Activated CD4-positive, alpha-beta T cell treated with anti-CD3 and anti-CD28 coated beads, Interleukin-2, Interleukin-4, amounts not matched to agents 100 ng/mL and 50 ng/mL, durations not matched to agents 16 hours and 8 hours (primary cell): Measurements from ENCODE around the gene TMEM229B.

Source experiments
- DNase-seq: peaks from one replicate; pipeline ENCODE4 v3.0.0-alpha.2; 2020; ENCODE audit warnings: low spot score

The TMEM229B gene

DNA sequence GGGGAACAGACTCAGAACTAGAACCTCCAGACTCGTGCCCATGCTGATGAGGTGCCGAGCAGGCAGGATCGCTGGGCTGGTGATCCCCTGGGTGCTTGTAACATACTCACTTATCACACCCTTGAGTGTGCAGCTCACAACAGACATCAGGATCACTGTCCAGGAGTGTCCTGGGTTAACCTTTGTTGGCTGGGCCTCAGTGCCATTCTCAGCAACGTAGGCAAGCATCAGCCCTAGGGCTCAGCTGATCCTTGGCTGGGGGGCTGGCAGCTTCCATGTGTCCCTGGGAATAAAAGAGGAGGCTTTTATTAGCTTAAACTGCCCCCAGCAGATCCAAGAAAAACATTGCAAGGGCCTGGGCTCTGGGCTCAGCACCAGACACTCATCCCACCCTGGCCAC lies 1.6 kb downstream of the TMEM229B start:
- no peak for DNase-seq

DNA sequence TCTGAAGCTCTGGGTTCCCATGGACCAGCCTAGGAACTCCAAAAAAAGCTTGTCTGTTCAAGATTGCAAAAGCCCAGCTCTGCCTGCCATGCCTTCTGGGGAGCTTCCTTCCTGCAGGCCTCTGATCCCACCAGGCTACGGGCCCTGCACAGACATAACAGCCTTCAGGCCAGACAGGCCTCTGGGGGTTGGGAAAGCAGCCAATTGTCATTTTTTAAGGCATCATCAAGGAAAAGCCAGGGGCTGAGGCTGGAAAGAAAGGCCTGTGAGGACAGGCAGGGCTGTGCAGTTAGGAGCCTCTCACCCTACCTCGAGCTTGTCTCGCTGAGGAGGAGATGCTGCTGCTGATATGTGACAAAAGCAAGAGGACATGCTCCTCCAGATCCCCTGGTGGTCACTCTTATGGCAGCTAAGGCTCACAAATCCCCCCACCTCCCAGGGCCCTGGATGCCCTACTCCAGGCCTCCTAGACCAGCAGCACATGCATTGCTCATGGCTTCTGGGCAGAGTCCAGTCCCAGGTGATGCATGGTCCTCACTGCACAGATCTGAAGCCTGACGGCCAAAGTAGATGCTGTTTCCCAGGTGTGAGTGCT lies 2.9 kb downstream of the TMEM229B start:
- DNase-seq = no peak

DNA sequence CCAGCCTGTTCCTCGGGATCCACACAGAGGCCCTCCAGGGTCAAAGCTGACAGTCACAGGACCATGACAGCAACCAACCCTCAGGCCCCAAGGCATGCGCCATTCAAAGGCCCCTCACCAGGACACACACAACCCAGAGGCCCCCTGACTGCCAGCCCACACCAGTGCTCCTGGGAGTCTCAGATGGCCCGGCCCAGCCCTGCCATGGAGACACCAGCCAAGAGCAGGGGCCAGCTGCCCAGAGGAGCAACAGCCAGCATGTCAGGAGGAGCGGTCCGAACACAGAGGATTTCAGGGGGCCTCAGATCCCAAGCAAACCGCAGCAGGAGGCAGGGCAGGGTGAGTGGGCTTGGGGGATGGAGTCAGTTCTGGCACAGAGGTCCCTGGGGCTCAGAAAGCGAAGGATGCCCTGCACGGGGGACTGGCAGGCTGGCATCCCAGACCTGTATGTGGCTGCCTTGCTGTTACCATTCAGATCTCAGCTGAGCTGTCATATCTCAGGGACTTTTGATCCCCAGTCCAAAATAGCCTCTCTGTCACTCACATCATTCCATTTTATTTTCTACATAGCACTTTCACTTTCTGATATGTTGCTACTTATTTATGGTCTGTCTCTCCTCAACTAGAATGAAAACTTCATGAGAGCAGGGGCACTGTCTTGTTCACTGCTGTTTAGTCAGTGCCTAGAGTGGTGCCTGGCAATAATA lies 4.8 kb downstream of the TMEM229B start:
- DNase-seq = no peak

DNA sequence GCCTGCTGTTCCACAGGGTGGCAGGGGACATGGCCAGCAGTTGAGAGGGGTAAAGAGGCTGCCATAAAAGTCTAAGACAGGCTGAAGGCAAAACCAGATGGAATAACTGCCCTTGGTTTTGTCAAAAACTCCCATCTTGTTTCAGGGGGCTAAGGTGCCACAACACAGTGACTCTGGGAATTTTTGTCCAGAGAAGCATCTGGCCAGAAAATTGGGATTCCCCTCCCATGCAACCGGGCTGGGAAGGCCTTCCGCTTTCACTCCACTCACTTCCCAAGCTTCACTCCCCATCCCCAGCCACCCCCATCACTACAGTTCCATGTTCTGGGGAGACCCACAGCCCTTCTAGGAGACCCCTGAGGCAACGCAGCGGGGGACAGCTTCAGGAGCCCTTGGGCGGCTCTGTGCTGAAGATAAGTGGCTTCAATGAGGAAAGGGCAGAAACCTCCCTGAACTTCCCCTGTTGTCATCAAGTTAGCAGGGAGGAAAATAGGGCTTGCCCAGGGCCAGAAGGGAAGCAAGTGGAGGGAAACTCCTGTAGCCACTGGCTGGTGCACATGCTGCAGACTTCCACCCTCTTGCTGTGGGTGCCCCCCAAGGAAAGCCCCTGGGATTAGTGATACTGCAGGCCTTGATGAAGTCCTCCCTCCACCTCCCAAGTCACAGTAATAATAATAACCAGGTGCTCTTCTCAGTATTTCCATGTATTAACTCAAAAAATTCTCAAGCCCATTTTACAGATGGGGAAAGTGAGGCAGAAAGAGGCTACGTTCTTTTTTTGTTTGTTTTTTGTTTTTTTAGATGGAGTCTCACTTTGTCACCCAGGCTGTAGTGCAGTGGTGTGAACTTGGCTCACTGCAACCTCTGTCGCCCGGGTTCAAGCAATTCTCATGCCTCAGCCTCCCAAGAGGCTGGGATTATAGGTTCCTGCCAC lies 6.0 kb downstream of the TMEM229B start:
- no peak for DNase-seq

DNA sequence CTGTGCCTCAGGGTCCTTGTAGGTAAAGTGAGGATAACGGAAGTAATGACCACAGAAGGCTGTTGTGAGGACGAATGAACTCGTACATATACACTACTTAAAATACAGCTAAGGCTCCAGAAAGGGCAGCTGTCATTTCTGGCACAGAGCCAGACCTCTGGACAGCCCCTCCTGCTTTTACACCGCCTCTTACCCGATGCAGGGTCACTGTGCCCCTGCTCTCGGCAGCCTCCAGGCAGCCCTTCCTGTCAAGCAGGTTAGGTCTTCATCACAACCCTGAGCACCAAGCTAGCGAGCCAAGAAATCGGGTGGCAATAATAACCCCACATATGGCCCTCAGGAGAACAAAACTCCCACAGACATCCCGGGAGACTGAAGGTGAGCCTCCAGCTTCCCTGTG lies 8.5 kb downstream of the TMEM229B start:
- DNase-seq = no peak

DNA sequence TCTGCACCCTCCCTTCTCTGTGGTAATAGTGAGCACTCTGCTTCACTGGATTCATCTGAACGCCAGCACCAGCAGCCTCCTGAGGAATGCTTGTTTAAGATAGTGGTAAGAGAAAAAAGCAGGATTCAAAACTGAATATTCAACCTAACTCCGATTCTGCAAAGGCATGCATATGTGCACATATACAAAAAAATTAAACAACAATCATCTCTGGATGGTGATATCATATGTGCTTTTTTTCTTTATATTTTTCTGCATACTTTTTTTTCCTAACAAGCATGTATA lies 9.8 kb downstream of the TMEM229B start:
- no peak for DNase-seq

DNA sequence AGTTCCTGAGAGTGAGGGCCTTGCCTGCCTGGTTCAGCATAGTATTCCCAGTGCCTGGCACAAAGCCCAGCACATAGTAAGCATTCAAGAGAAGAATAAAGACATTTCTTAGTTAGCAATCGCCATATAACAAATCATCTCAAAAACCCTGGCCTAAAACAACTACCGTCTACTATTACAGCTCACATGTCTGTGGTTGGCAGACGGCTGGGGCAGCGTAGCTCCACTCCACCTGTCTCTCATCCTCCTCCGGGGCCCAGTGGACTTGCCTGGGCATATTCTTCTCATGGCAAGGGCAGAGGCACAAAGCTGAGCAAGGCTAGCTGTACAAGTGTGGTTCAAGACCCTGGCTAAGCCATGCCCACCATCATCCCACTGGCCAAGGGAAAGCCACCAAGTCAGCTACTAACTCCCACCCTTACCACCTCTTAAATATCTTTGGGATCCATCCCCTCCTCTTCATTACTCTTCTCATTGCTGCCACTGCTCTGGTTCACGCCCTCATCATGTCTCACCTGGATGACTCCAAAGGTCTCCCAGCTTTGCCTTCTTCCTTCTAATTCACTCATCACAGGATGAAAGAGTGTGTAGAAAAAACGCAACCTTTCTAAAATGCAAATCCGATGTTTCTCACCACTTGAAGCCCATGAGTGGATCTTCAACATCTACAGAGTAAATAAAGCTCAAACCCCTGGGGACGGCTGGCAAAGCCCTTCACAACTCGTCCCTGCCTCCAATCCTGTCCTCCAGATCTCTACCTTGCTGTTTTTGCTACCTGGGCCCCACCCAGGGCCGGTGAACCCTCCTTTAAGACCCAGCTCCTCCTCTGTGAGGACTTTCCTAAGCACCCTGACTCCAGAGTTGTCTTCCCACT lies 10.4 kb downstream of the TMEM229B start:
- DNase-seq = no peak

DNA sequence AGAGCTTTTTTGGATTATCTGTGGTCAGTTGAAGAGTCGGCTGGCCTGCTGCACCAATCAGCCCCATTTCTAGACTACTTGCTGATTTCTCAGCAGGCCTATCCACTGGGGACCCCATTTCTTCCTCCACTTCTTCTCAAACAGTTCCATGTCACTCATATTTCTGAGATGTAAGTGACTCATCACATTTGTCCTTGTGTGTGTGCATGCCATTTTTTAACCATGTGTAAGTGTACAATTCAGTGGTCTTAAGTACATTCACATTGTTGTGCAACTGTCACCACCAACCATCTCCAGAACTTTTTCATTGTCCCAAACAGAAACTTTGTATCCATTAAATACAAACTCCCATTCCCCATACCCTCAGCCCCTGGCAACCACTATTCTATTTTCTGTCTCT lies 14.2 kb downstream of the TMEM229B start:
- no peak for DNase-seq

DNA sequence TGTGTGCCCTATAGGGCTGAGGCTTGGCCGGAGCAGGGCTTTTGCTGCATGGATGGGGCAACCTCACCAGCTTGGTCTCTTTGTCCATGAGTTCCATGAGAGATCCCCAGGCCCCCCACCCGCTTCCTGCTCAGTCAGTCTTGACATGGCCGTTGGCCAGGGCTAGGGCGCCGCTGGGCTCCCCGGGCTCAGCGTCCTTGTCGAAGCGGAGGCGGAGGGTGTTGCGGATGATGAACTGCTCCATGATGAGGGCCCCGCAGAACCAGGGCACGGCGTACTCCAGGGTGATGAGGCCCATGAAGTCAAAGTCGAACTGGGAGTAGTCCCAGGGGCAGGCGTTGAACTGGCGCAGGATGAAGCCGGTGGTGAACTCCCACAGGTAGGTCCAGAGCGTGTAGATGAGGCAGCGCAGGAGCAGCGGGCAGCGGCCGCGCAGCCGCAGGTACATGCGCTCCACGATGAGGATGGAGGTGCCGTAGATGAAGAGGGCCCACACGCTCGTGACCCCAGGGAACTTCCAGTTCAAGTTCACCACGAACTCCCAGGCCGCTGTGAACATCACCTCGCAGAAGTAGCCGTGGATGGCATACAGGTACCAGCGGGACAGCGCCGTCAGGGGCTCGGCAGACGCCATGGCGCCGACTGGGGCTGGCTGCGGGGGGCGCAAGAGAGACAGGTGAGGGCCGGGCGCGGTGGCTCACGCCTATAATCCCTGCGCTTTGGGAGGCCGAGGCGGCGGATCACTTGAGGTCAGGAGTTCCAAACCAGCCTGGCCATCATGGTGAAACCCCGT lies 15.0 kb downstream of the TMEM229B start:
- DNase-seq = no peak

DNA sequence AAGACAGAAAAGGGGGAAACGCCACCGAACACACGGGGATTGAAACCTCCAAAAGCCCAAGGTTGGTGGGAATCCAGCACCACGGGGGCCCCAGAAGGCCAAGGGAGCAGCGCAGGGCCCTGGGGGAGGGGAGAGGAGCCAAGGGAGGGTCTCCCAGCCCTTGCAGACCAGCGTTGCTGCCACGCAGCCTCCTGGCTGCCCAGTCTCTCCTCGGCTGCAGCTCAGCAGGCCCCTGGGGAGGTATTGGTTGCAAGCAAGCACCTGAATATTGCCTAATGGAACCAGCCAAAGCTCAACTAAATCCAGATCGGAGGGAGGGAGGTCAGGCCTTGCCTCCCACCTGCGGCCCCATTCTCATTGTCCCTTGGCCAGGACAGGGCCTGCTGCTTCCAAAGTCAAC lies 15.8 kb downstream of the TMEM229B start:
- DNase-seq = no peak

DNA sequence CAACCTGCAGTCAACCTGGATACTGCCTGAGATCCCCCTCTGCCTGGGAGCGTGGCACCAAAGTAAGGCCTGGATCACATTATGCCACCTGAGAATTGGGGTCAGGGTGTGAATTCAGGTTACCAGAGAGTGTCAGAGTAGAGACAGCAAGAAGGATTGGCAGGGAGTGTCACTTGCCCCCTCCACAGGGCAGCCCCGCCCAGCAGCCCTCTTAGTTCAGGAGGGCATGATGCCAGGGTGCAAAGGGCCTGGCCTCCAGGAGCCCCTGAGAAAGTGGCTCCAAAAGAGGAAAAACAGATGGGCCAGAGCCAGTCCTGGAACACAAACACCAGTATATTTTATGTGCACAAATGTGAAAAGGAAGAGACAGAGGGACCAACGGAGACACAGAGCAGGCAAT lies 18.6 kb downstream of the TMEM229B start:
- no peak for DNase-seq

DNA sequence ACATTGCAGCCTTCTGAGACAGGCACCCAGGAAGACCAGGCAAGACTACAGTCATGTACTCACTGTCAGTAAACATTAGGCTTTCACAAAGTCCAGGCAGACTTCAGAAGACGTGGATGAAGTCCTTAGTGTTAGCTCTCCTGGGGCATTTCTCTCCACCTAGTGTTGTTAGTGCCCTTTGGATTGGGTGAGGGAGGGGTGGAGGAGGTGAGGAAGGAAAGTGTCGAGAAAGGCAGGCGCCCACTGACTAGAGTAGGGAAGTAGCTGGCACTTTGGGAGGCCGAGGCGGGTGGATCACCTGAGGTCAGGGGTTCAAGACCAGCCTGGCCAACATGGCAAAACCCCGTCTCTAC lies 20.2 kb downstream of the TMEM229B start:
- DNase-seq = no peak

DNA sequence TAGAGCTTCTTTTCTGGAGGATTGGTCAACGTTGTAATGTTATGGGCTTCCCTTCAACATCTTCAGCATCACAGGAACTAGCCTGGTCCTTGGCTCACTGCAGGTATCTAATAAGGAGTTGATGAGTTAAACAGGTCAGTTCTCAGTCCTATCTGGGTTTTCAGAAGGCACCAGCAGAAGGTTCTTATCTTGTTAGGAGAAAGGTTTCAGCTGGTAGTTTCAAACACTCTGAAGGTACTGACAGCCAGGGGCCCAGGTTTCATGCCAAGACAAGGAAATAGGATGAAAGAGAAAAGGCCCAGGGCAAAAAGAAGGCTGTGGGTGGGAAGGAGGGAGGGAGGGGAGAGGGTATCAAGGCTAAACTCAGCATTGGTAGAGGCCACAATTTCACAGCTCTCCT lies 21.4 kb downstream of the TMEM229B start:
- DNase-seq = no peak

DNA sequence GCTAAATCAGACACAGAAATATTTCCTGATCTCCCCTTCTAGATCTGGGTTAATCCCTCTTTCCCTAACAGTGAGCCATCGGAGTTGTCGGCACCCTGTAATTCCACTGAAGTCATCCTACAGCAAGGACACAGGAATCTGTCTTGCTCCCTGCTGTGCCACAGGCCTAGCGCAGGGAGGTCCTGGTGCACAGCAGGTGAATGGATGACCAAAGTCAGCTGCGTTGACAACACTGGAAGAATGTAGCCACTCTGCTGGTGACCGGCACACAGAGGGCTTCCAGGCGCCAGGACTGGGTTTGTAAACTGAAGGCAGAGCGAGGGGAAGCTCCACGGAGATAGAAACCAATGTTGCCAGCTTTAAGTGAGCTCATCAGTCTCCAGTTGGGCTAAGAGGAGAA lies 23.6 kb downstream of the TMEM229B start:
- DNase-seq = no peak

DNA sequence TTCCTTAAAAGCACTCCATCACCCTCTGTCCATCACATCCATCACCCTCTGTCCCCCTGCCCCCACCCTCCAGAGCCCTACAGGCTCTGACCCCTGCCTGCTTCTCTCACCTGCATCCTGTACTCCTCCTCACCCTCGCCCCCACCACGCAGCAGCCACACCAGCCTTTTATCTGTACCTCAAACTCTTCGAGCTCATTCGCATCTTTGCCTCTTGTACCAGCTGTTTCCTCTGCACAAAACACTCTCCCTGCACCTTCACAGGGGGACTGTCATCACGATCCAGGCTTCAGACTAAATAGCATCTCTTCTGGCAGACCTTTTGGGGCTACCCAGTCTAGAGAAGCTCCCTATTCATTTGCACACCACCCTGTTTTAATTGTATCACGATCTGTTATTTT lies 24.1 kb downstream of the TMEM229B start:
- DNase-seq = no peak

DNA sequence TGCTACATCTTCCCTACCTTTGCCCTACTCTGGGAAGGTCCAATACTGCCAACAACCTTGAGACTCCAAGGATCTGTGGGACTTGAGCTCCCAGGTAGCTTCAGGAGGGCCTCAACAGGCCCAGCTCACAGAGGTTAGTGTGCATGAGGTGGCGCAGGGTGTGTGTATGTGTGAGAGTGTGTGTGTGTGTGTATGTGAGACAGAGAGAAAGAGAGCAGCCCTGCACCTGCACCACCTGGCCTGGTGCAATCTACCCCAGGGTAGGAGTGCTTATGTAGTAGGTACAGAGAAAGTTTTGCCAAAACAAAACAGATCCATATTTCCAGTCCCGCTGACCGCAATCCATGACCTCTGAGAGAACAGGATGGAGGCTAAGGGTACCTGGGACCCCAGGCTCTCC lies 24.6 kb downstream of the TMEM229B start:
- DNase-seq = no peak

DNA sequence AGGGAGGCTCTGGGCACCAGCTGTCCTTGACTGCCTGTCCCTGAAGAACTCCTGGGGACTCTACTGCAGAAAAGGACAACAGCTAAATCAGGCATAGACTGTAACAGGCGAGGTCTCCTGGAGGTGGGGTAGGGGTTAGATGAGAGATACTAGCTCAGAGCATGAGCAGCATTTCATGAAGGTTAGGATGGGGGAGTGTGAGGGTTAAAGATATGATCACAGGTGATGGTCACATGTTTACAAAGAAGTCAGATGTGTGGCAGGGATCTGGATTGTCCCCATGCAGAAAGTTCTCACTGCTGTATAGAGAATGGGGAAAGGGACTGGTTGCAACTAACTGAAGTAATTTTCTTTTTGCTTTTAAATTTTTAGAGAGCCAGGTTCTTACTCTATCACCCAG lies 26.5 kb downstream of the TMEM229B start:
- no peak for DNase-seq

DNA sequence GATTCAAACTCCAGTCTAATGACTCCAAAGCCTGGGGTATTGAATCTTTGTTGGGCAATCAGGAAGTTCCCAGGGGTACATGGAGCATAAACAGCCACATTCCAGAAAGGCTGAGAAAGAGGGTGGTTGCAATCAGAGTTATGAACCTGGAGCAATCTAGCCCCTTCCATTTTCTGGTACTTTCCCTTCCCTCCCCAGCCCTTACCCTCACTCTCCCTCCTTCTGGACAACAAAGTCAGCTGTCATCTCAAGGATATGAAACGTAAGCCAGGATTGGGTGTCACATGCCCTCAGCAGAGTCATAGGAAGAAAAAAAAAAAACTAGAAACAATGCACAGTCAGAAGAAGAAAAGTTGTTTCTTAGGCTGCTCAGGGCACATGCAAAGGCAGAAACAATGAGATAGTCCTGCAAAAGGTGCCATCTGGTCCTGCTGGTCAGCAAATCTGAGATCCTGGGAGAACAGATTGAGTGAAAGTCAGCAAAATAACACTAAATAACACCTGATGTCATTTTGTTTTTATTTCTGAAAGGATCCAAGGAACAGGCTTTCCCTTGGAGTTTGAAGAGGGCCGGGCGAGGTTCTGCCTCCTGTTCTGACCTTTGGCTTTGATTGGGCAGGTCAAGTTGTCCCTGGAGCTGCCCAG lies 27.1 kb downstream of the TMEM229B start:
- no peak for DNase-seq

DNA sequence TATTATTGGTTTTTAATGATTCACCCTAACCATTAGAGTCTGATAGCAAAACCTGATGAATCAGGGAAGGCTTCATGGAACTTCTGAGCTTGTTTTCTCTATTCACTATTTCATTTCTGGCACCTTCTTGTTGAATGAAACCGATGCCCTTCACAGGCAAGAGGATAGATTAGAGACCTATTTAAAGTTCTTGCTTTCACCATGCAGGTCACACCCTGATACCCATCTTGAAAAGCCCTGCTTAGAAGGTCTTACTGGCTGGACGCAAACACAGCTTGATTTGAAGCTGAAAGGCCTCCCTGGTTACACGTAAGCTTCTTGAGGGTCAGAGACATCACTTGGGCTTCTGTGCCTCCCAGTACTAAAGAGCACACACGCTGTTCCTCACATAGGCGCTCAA lies 29.2 kb downstream of the TMEM229B start:
- no peak for DNase-seq

DNA sequence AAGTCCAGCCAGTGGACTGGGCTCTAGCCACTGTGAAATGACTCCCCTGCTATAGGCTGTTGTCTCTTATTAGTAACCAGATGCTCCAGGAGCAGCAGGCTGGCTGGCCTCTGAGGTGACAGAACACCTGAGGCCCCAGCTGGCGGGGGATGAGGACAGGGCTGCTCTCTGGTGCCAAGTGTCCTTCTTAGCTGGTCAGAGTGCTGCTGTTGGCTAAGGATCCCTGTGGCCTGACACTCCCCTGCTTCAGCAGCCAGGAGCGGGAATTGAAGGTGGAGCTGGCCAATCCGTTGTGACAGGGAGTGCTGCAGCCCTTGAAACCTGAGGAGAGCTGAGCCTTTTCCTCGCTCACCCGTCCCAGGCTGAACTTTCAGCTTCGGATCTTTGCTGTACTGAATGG lies 30.7 kb downstream of the TMEM229B start:
- DNase-seq = no peak

DNA sequence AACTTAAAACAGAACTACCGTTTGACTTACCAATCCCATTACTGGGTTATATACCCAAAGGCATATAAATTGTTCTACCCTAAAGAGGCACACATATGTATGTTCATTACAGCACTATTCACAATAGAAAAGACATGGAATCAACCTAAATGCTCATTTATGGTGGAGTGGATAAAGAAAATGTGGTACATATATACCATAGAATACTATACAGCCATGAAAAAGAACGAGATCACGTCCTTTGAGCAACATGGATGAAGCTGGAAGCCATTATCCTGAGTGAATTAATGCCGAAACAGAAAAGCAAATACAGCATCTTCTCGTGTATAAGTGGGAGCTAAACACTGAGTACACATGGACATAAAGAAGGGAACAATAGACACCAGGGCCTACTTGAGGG lies 31.8 kb downstream of the TMEM229B start:
- DNase-seq = no peak
